GM19468 (cell line): ENCODE results near the gene DMAP1.

Source experiments
- ATAC-seq: cut with Tn5 transposase; IDR thresholded peaks from one replicate; pipeline ENCODE4 v1.9.1; 2021; ENCODE audit warnings: mild to moderate bottlenecking, moderate library complexity, moderate number of reproducible peaks; ENCODE audit not compliant: unreplicated experiment; ENCODE audit errors: extremely low read depth

The DMAP1 gene

GRCh38 chr1:44250068-44250781 lies 37.0 kb downstream of the DMAP1 start:
- ATAC-seq, result no peak

DNA sequence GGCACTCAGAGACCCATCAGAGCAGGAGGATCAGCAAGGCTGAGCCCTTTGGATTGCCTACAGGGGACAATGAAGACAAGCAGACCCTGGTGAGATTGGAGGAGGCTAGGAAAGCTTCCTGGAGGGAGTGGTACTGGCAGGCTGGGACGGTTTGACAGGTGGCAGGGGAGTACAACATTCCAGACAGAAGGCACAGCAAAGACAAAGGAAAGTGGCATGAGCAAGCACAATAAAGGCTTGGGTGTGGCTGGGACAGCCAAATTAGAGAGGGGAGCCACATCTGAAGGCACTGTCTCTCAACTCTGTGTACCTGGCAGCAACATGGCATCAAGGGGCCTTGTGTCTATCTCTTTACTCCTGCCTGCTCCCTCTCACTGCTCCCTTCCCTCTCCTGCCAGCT lies 38.2 kb downstream of the DMAP1 start:
- ATAC-seq, result no peak

GRCh38 chr1:44251989-44252671 lies 38.9 kb downstream of the DMAP1 start:
- no peak for ATAC-seq

GRCh38 chr1:44254392-44254910 lies 41.2 kb downstream of the DMAP1 start:
- no peak for ATAC-seq

- ATAC-seq, result no peak
These were observed 43.7 kb downstream of the DMAP1 start for GRCh38 chr1:44256762-44257554.

DNA sequence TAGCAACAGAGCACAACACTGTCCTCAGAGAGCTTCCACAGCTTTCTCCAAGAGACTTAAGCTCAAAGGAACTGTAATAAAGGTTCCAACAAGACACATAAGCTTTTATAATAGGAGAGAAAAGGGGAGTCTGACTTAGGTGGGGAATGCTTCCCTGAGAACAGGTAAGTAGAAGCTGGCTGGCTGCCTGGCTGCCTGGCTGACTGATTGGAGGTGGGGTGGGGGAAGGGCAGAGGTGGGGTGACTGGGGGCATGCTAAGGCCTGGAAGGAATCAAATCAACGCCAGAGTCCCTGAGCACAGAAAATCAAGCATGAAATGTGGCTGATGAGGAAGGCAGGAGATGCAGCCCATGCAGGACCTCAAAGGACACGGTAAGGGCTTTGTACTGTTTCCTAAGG lies 45.8 kb downstream of the DMAP1 start:
- ATAC-seq, result no peak

GRCh38 chr1:44260792-44261170 lies 47.5 kb downstream of the DMAP1 start:
- ATAC-seq, result no peak

DNA sequence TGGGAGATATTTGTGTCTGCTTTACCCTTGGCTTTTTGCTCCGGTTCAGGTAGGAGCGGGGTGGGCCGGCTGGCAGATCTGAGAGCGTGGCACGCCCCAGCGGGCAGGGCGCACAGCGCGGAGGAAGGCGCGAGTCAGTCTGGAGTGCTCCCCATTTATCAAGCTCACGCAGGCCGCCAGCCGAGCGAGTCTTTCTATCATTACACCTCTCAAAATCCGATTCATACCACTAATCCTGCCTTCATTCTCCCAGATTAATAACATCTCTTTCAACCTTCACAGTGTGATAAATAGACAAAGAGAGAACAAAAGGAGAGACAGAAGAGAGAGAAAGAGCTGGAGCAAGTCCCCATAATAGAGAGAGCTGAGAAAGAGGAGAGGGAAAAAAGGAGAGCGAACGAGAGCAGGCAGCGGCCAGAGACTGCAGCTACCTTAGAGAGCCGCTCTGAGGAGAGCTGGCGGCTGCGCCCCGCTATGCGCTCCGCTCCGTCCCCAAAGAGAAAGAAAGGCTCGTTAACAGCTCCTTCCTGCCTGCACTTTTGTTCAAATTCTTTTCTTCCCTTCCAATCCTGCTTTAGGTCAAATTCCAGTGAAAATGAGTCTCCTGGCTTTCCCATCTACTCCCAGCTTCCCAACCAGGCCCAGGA lies 48.0 kb downstream of the DMAP1 start:
- no peak for ATAC-seq

DNA sequence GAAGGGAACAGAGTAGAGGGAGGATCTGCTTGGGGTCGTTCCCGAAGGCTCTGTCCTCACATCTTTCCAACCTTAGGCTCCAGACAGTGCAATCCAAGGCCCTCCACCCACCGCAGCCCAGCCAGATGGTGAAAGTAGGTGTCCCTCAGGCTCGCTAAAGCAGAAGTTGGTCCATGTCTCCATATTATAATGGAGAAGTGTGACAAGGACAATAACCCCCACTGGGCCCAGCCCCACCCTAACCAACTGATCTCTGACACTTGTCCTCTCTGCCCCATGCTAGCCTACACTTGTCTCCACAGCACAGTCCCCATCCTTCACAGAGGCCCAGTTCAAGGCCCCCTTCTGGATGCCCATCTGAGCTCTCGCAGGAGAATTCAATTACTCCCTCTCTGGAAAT lies 48.7 kb downstream of the DMAP1 start:
- ATAC-seq, result no peak

- no peak for ATAC-seq
These were observed 49.1 kb downstream of the DMAP1 start for GRCh38 chr1:44262414-44262813.

DNA sequence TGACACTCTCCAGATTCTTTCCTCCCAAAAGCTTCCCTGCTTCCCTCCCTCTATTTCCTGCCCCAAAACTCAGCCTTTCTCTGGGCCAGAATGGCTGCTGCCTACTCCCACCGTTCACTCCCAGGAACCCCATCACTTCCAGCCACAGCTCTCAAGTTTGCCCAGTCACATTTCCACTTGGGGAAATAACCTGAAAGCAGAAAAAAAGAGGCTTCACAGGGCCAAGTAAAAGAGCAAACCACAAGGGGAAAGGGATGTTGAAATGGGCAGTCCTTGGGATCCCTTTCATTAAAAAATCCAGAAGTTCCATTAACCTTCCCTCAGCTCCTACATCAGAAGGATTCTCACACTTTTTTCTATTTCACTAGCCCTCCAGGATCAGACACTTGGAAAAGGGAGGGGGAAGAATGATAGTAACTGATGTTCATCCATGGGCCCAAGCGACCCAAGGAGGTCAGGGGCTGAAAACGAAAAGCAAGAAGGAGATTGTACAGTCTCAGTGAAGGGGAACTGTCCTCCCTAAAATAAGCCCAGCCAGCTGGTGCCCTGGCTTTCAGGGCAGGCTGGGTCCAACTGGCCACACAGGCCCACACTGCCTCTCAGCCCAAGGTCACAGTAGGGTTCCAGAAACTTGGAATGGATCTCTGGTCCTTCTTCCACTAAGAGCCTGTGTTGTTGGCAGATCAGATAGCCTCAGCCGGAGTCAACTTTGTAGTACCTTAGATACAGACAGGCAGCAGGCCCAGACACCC lies 49.7 kb downstream of the DMAP1 start:
- no peak for ATAC-seq

GRCh38 chr1:44263568-44264450 lies 50.5 kb downstream of the DMAP1 start:
- no peak for ATAC-seq

GRCh38 chr1:44264451-44264771 lies 51.1 kb downstream of the DMAP1 start:
- ATAC-seq, result no peak

DNA sequence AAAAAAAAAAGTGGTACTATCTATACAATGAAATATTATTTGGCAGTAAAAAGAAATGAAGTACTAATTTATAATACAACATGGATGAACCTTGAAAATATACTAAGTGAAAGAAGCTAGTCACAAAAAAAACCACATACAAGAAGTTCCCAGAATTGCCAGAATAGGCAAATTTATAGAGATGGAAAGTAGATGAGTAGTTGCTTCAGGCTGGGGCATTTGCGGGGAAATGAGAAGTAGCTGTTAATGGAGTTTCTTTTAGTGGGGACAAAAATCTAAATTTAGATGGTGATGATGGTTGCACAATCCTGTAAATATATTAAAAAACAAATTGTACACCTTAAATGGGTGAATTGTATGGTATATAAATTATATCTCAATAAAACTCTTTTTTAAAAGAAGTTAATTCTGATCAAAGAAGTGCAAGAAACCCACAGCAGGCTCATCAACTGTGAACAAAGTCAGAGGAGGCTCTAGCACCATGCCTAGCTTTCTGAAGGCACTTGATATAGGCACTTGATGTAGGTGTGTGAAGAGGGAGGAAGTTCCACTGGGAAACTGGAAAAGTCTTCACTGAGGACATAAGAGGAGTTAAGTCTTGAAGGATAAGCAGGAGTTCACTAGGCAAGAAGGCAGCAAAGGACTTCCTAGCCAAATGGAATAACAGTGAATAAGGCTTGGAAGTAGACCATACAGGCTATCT lies 52.5 kb downstream of the DMAP1 start:
- no peak for ATAC-seq

DNA sequence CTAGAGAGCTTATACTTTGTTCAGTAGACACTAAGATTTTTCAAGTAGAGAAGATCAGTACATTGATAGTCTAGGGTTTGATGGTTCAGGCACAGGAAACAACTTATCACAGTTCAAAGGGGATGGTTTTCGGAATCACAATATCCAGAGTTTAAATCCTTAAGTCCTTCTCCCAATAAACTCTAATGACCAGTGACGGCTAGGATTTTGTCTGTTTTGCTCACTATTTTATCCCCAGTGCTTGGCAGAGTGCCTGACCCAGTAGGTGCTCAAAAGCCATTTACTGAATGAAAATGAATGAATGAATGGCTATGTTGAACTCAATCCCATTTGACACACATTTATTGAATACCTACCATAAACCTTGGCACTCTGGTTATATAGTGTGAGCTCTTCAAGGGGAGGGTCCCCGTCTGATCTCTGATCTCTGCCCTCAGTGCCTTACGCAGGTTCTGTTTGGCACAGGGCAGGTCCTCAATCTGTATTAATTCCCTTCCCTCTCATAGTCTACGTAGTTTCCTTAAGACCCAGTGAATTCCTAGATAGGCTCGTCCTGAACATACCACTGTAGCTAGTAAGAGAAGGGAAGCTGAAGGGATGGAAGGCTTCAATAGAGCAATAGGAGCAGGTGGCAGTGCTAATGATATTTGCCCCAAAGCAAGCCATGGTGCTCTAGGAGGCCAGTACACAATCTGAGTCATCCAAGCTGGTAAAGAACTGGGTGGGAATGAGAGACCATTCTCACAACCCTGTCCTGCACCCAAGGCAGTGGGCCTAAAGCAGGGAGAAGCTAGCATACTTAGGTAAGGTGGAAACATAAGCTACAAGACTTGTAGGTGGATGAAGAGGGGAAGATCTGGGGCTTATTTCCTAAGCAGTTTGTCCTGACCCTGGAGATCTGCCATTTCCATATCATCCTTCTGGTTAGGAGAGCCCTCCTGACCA lies 53.4 kb downstream of the DMAP1 start:
- no peak for ATAC-seq

DNA sequence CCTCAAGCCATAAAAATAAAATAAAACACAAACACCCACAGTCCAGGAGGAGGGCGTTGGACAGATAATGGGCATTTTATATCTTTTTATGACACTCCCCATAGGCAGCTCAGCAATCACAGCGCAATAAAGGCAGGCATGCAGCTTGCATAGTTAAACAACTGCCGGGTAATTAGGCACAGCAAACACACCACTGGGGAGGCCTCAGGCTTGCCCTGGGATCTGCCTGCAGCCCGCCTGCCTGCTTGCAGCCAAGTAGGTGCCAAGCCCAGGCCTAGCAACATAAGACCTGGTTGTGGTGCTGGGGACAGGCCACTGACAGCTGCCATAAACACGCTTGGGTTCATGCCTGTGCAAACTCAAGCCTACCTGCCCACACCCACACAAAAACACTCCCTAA lies 54.2 kb downstream of the DMAP1 start:
- ATAC-seq, result no peak

- no peak for ATAC-seq
These were observed 54.8 kb downstream of the DMAP1 start for GRCh38 chr1:44268054-44268453.
